ENCODE measurements around the gene MINDY4. TPM values are rescaled to one million over a fixed set of nuclear protein-coding genes. Genes with fewer than 3 reads are reported as not detected.

Gene MINDY4
- total and polyA plus RNA-seq, 2 of the 13 experiments (the other 11 are each of a cell fraction or from before 2014, with no cell fraction given), result not detected

GRCh38 chr7:30881448-30881847 lies 110.2 kb downstream of the MINDY4 start:
- no peak for FAIRE-seq
- Histone ChIP-seq H3K36me3 (replicated peaks in 1 of 2; ENCODE audit: control insufficient read depth in 1 of 2, insufficient read depth in 2 of 2, low read length in 2 of 2) (no peaks in the 10 kb centered on the region), H3K9ac (ENCODE audit: insufficient read depth, low read depth, low read length) (no peak overlapping the region), H3K4me3 (replicated peaks in 1 of 3; ENCODE audit: insufficient read depth in 1 of 3, low read depth in 2 of 3, low read length in 3 of 3) (no peak overlapping the region), H4K20me1 (ENCODE audit: insufficient read depth, low read length) (no peaks in the 10 kb centered on the region), H3K27me3 (ENCODE audit: control insufficient read depth in 1 of 2, insufficient read depth in 2 of 2, low read length in 2 of 2) (peaks cover 0 to 24% of the 10 kb centered on the region in 2 experiments; a peak in 2 of 5 replicates), H3K79me2 (ENCODE audit: insufficient read depth, low read length) (no peaks in the 10 kb centered on the region), H3K9me3 (ENCODE audit: low read length) (no peaks in the 10 kb centered on the region), H3K4me2 (ENCODE audit: low read depth, low read length) (no peak overlapping the region), H3K27ac (ENCODE audit: extremely low read length, insufficient read depth, low read length) (no peak overlapping the region), H3K4me1 (ENCODE audit: insufficient read depth, low read length) (no peaks in the 10 kb centered on the region), H2AFZ (ENCODE audit: low read length) (no peak overlapping the region)
- TF ChIP-seq CEBPG (CRISPR knock-in tag; IDR thresholded peaks at IDR 0.05) (no peak), PTBP1 (IDR thresholded peaks at IDR 0.05; ENCODE audit: low read depth, low read length, poor library complexity, severe bottlenecking) (no peak), PREB (CRISPR knock-in tag; IDR thresholded peaks at IDR 0.05) (no peak), RFXANK (CRISPR knock-in tag; IDR thresholded peaks at IDR 0.05) (no peak), ATF3 (CRISPR knock-in tag; IDR thresholded peaks at IDR 0.05) (no peak), MAFG (CRISPR knock-in tag; IDR thresholded peaks at IDR 0.05) (no peak)
- in situ Hi-C loops (cut with HindIII; ENCODE audit: extremely low pct_ligation_motif_present, low pct_unique_long_range_greater_than_20kb), result no loop called here
- no peak for ATAC-seq
- ChIA-PET POLR2A (no interaction called here), CTCF (ENCODE audit: low intra/inter-chr PET ratio, low total read pairs) (no interaction called here)
- DNase-seq (ENCODE audit: low spot score), result no peak
- BruUV-seq (replicated peaks), result no TSS peak
- WGBS (ENCODE audit: low lambda C conversion rate), result 36% methylated on average over 7 of the region's 7 CpGs
- intact Hi-C loops (cut with micrococcal nuclease; ENCODE audit: unreplicated experiment), result no loop called here

GRCh38 chr7:30884881-30885280 lies 113.7 kb downstream of the MINDY4 start:
- ChIA-PET POLR2A (no interaction called here), CTCF (ENCODE audit: low intra/inter-chr PET ratio, low total read pairs) (no interaction called here)
- H3K27me3 ChIP-seq (ENCODE audit: control insufficient read depth in 1 of 2, insufficient read depth in 2 of 2, low read length in 2 of 2), result peaks cover 0 to 24% of the 10 kb centered on the region in 2 experiments; a peak in 2 of 5 replicates
- no TSS peak for BruUV-seq (replicated peaks)
- DNase-seq (ENCODE audit: low spot score) (no peak), ATAC-seq (no peak), FAIRE-seq (no peak)
- no peaks in the 10 kb centered on the region for H4K20me1 ChIP-seq (ENCODE audit: insufficient read depth, low read length)
- H3K4me3 ChIP-seq (replicated peaks in 1 of 3; ENCODE audit: insufficient read depth in 1 of 3, low read depth in 2 of 3, low read length in 3 of 3), result no peak overlapping the region
- no peak overlapping the region for H3K4me2 ChIP-seq (ENCODE audit: low read depth, low read length)
- H2AFZ ChIP-seq (ENCODE audit: low read length), result no peak overlapping the region
- TF ChIP-seq SALL2 (CRISPR knock-in tag; IDR thresholded peaks at IDR 0.05) (no peak), ZNF33B (CRISPR knock-in tag; IDR thresholded peaks at IDR 0.05) (no peak), ZSCAN5A (CRISPR knock-in tag; IDR thresholded peaks at IDR 0.05; ENCODE audit: borderline replicate concordance) (no peak), TIGD3 (CRISPR knock-in tag; IDR thresholded peaks at IDR 0.05; ENCODE audit: borderline replicate concordance) (no peak), SIX4 (CRISPR knock-in tag; IDR thresholded peaks at IDR 0.05) (no peak), ZNF275 (CRISPR knock-in tag; IDR thresholded peaks at IDR 0.05; ENCODE audit: borderline replicate concordance) (no peak), BCL3 (CRISPR knock-in tag; IDR thresholded peaks at IDR 0.05) (no peak)
- no peaks in the 10 kb centered on the region for H3K9me3 ChIP-seq (ENCODE audit: low read length)
- H3K4me1 ChIP-seq (ENCODE audit: insufficient read depth, low read length), result no peaks in the 10 kb centered on the region
- no peaks in the 10 kb centered on the region for H3K36me3 ChIP-seq (replicated peaks in 1 of 2; ENCODE audit: control insufficient read depth in 1 of 2, insufficient read depth in 2 of 2, low read length in 2 of 2)
- H3K79me2 ChIP-seq (ENCODE audit: insufficient read depth, low read length), result no peaks in the 10 kb centered on the region
- intact Hi-C loops (cut with micrococcal nuclease; ENCODE audit: unreplicated experiment) (no loop called here), in situ Hi-C loops (cut with HindIII; ENCODE audit: extremely low pct_ligation_motif_present, low pct_unique_long_range_greater_than_20kb) (no loop called here)
- no peak overlapping the region for H3K27ac ChIP-seq (ENCODE audit: extremely low read length, insufficient read depth, low read length)
- H3K9ac ChIP-seq (ENCODE audit: insufficient read depth, low read depth, low read length), result no peak overlapping the region

All from HepG2 (cell line).